Stimulated activated CD8-positive, alpha-beta memory T cell treated with anti-CD3 and anti-CD28 coated beads, Interleukin-7, amount 100 ng/mL, for 48 hours (primary cell): ENCODE results near the gene NAV1.
"Not testable (repeated sequence)": the region's sequence is repeated elsewhere in the genome, so short reads cannot be mapped to it uniquely, and the experiment has no call there.

Source experiments
- DNase-seq, 2 donors: peaks; one replicate each; pipeline ENCODE4 v3.0.0-alpha.2; 2020; ENCODE audit warnings: low read depth in 1 of 2; ENCODE audit errors: extremely low read depth in 1 of 2

Gene NAV1

GRCh38 chr1:201562257-201562656, 23.3 kb downstream of the NAV1 start:
- DNase-seq, result no peak

GRCh38 chr1:201562659-201563405, 23.9 kb downstream of the NAV1 start:
- no peak for DNase-seq

GRCh38 chr1:201563406-201563780, 24.5 kb downstream of the NAV1 start:
- no peak for DNase-seq

- DNase-seq, result no peak
These were observed 25.0 kb downstream of the NAV1 start for GRCh38 chr1:201563941-201564340.

- DNase-seq, result no peak
These were observed 26.2 kb downstream of the NAV1 start for GRCh38 chr1:201565024-201565730.

- no peak for DNase-seq
These were observed 27.0 kb downstream of the NAV1 start for GRCh38 chr1:201565771-201566528.

- DNase-seq, result no peak
These were observed 27.5 kb downstream of the NAV1 start for GRCh38 chr1:201566529-201566823.

- no peak for DNase-seq
These were observed 28.2 kb downstream of the NAV1 start for GRCh38 chr1:201566933-201567801.

- DNase-seq, result no peak
These were observed 29.3 kb downstream of the NAV1 start for GRCh38 chr1:201568265-201568664.

- DNase-seq, result no peak
These were observed 29.9 kb downstream of the NAV1 start for GRCh38 chr1:201568859-201569294.

- no peak for DNase-seq
These were observed 31.4 kb downstream of the NAV1 start for GRCh38 chr1:201570181-201570885.

- DNase-seq, result no peak
These were observed 32.1 kb downstream of the NAV1 start for GRCh38 chr1:201570886-201571624.

- DNase-seq, result no peak
These were observed 34.1 kb downstream of the NAV1 start for GRCh38 chr1:201573030-201573429.

- DNase-seq, result no peak
These were observed 35.0 kb downstream of the NAV1 start for GRCh38 chr1:201573923-201574322.

GRCh38 chr1:201575912-201576311, 37.0 kb downstream of the NAV1 start:
- no peak for DNase-seq

GRCh38 chr1:201576914-201577313, 38.0 kb downstream of the NAV1 start:
- DNase-seq, result no peak

GRCh38 chr1:201578008-201578888, 39.3 kb downstream of the NAV1 start:
- no peak for DNase-seq

GRCh38 chr1:201581371-201581770, 42.4 kb downstream of the NAV1 start:
- not testable (repeated sequence) for DNase-seq
